WTC11 (cell line): ENCODE measurements around the gene P2RY12. TPM values are rescaled to one million over a fixed set of nuclear protein-coding genes. Genes with fewer than 3 reads are reported as not detected.

Experiments
- ATAC-seq: fragments of 200-7000 bp; cut with Tn5 transposase; 2 replicates; pipeline ENCODE4 v1.10.0; 2021; ENCODE audit warnings: mild to moderate bottlenecking, moderate library complexity
- CTCF ChIA-PET: fragments of 300-600 bp; sonication (Branson Sonifier 250); formaldehyde crosslinking; loops from one replicate; lab custom pipeline; 2021; ENCODE audit warnings: antibody characterized with exemption; lab: Charles Lee
- POLR2A ChIA-PET: fragments of 350-600 bp; sonication (Branson Sonifier 250); formaldehyde crosslinking; loops from one replicate; lab custom pipeline; 2021; ENCODE audit warnings: antibody characterized with exemption; lab: Charles Lee
- DNase-seq: peaks from one replicate; pipeline ENCODE4 v3.0.0; 2021; ENCODE audit warnings: low spot score
- H3K27ac Mint-ChIP-seq: 2 replicates; pipeline ENCODE4 v1.8.0; 2021; ENCODE audit warnings: mixed read lengths
- H3K27me3 Mint-ChIP-seq: 2 replicates; pipeline ENCODE4 v1.8.0; 2021; ENCODE audit warnings: low read depth, mild to moderate bottlenecking, moderate library complexity, mixed read lengths
- H3K36me3 Mint-ChIP-seq: 2 replicates; pipeline ENCODE4 v1.8.0; 2021; ENCODE audit warnings: mixed read lengths
- H3K4me1 Mint-ChIP-seq: 2 replicates; pipeline ENCODE4 v1.8.0; 2022; ENCODE audit warnings: mixed read lengths
- H3K4me3 Mint-ChIP-seq: 2 replicates; pipeline ENCODE4 v1.8.0; 2021; ENCODE audit warnings: mild to moderate bottlenecking, moderate library complexity, mixed read lengths
- H3K9me3 Mint-ChIP-seq: 2 replicates; pipeline ENCODE4 v1.8.0; 2021; ENCODE audit warnings: mixed read lengths
- ATF1 ChIP-seq: sonication (generic); formaldehyde crosslinking; IDR thresholded peaks from 2 replicates; pipeline ENCODE4 v1.8.1; 2023; ENCODE audit warnings: mild to moderate bottlenecking, moderate library complexity, missing genetic modification reagents
- ATF3 ChIP-seq: sonication (generic); formaldehyde crosslinking; conservative IDR thresholded peaks from 2 replicates; pipeline ENCODE4 v1.8.1; 2022; ENCODE audit warnings: mild to moderate bottlenecking, missing genetic modification reagents
- ELF4 ChIP-seq: sonication (generic); formaldehyde crosslinking; IDR thresholded peaks from 2 replicates; pipeline ENCODE4 v1.8.1; 2022; ENCODE audit warnings: low read depth, mild to moderate bottlenecking, moderate library complexity, missing genetic modification reagents
- ESRRA ChIP-seq: sonication (generic); formaldehyde crosslinking; IDR thresholded peaks from 2 replicates; pipeline ENCODE4 v1.8.1; 2022; ENCODE audit warnings: mild to moderate bottlenecking, missing genetic modification reagents, borderline replicate concordance
- FOXK1 ChIP-seq: sonication (generic); formaldehyde crosslinking; IDR thresholded peaks from 2 replicates; pipeline ENCODE4 v1.8.0; 2022; ENCODE audit warnings: mild to moderate bottlenecking, moderate library complexity, missing genetic modification reagents
- GRHL2 ChIP-seq: fragments of 250-450 bp; sonication (Bioruptor Pico); IDR thresholded peaks from 2 replicates; pipeline ENCODE4 v1.8.0; 2022; ENCODE audit warnings: mild to moderate bottlenecking, moderate library complexity; ENCODE audit not compliant: insufficient replicate concordance, severe bottlenecking
- GTF2I ChIP-seq: fragments of 250-450 bp; sonication (Bioruptor Pico); conservative IDR thresholded peaks from 2 replicates; pipeline ENCODE4 v1.4.0; 2021; ENCODE audit warnings: mild to moderate bottlenecking
- JAZF1 ChIP-seq: fragments of 250-450 bp; sonication (Bioruptor Pico); IDR thresholded peaks from 2 replicates; pipeline ENCODE4 v1.9.0; 2021; ENCODE audit warnings: moderate library complexity, mild to moderate bottlenecking, inconsistent platforms
- KAT7 ChIP-seq: sonication (generic); formaldehyde crosslinking; IDR thresholded peaks from 2 replicates; pipeline ENCODE4 v1.8.1; 2023; ENCODE audit warnings: missing genetic modification reagents, mild to moderate bottlenecking, borderline replicate concordance
- MYBL2 ChIP-seq: sonication (generic); formaldehyde crosslinking; IDR thresholded peaks from 2 replicates; pipeline ENCODE4 v1.8.1; 2023; ENCODE audit warnings: mild to moderate bottlenecking, moderate library complexity, missing genetic modification reagents
- NFATC4 ChIP-seq: fragments of 250-450 bp; sonication (Bioruptor Pico); IDR thresholded peaks from 2 replicates; pipeline ENCODE4 v1.9.0; 2021; ENCODE audit warnings: mild to moderate bottlenecking
- NR3C1 ChIP-seq: sonication (generic); formaldehyde crosslinking; conservative IDR thresholded peaks from 2 replicates; pipeline ENCODE4 v1.8.1; 2023; ENCODE audit warnings: low read depth, mild to moderate bottlenecking, missing genetic modification reagents
- SMAD4 ChIP-seq: sonication (generic); formaldehyde crosslinking; IDR thresholded peaks from 2 replicates; pipeline ENCODE4 v1.8.0; 2022; ENCODE audit warnings: mild to moderate bottlenecking, missing genetic modification reagents
- TCF7 ChIP-seq: sonication (generic); formaldehyde crosslinking; IDR thresholded peaks from 2 replicates; pipeline ENCODE4 v1.8.0; 2022; ENCODE audit warnings: mild to moderate bottlenecking, low read depth, missing genetic modification reagents, moderate library complexity
- ZBTB43 ChIP-seq: sonication (generic); formaldehyde crosslinking; IDR thresholded peaks from 2 replicates; pipeline ENCODE4 v1.8.1; 2023; ENCODE audit warnings: mild to moderate bottlenecking, missing genetic modification reagents
- ZNF138 ChIP-seq: sonication (generic); formaldehyde crosslinking; conservative IDR thresholded peaks from 2 replicates; pipeline ENCODE4 v1.8.1; 2022; ENCODE audit warnings: mild to moderate bottlenecking, moderate library complexity, missing genetic modification reagents
- ZNF219 ChIP-seq: sonication (generic); formaldehyde crosslinking; IDR thresholded peaks from 2 replicates; pipeline ENCODE4 v1.8.0; 2023; ENCODE audit warnings: missing genetic modification reagents, mild to moderate bottlenecking, borderline replicate concordance
- ZNF423 ChIP-seq: fragments of 250-450 bp; sonication (Bioruptor Pico); IDR thresholded peaks from 2 replicates; pipeline ENCODE4 v2.1.2; 2022; ENCODE audit warnings: mild to moderate bottlenecking, moderate library complexity
- total RNA-seq: library from RNA; stranded (reverse); gene quantifications from 3 replicates; pipeline ENCODE4 v1.2.3, GENCODE V29; 2021
- TF ChIP-seq, protein P1 (sequence below): sonication (generic); formaldehyde crosslinking; IDR thresholded peaks from 2 replicates; pipeline ENCODE4 v1.8.0; 2023; ENCODE audit warnings: mild to moderate bottlenecking, missing genetic modification reagents
- TF ChIP-seq, protein P2 (sequence below): sonication (generic); formaldehyde crosslinking; IDR thresholded peaks from 2 replicates; pipeline ENCODE4 v1.8.0; 2022; ENCODE audit warnings: mild to moderate bottlenecking, missing genetic modification reagents
- TF ChIP-seq, protein P3 (sequence below): sonication (generic); formaldehyde crosslinking; IDR thresholded peaks from 2 replicates; pipeline ENCODE4 v1.8.1; 2023; ENCODE audit warnings: mild to moderate bottlenecking, moderate library complexity, missing genetic modification reagents
- TF ChIP-seq, protein P4 (sequence below): sonication (generic); formaldehyde crosslinking; IDR thresholded peaks from 2 replicates; pipeline ENCODE4 v1.8.1; 2022; ENCODE audit warnings: low read depth, mild to moderate bottlenecking, moderate library complexity, missing genetic modification reagents, borderline replicate concordance
- TF ChIP-seq, protein P5 (sequence below): sonication (generic); formaldehyde crosslinking; IDR thresholded peaks from 2 replicates; pipeline ENCODE4 v1.8.1; 2022; ENCODE audit warnings: low read depth, missing genetic modification reagents, borderline replicate concordance

P2RY12 gene
- total RNA-seq, 1 experiment from 2014 or later = not detected

DNA sequence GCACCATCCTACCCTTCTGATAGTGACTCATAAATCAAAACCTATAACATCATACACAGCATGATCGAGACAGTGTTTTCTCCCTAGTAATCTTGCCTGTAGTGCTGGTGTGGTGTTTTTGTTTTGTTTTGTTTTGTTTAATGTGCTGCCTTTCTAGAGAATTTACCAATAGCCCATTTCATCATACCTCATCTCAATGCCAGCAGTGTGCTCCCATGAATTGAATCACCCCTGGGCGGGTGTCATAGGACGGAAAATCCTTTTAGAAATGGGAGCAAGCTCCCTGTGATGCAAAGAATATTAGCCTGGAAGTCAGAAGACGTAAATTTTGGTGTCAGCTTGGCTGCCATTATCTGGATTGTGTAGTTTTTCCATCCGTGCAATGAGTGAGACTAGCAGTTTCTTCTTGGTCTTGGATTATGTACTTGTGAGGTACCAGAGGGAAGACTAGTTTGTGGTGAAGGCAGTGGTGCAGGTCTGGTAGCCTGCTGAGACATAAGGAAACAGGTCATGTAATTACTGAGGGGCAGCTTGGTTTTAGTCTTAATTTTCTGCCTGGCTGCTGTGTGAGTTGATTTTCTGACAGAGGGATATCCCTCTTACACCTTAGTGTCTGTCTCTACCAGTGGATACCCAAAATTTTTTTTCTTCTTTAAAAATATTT lies 46.4 kb upstream of the P2RY12 start:
- DNase-seq (no peak), ATAC-seq (no peak)
- ChIA-PET CTCF (interaction anchor here (1.5 kb wide), 1 partner anchor 408 kb away, joined by 4 read pairs; no protein-coding TSS in a partner anchor), POLR2A (no interaction called here)
- Mint-ChIP-seq H3K36me3 (peaks cover 20% of the 10 kb centered on the region), H3K4me1 (peaks cover 42% of the 10 kb centered on the region), H3K4me3 (peak overlapping the region; percentile 49), H3K9me3 (peaks cover 5% of the 10 kb centered on the region), H3K27ac (peak overlapping the region; percentile 47)
- TF ChIP-seq MYBL2 (CRISPR knock-in tag) = no peak
- TF ChIP-seq KAT7 (CRISPR knock-in tag) = no peak
- TF ChIP-seq, protein P1, sequence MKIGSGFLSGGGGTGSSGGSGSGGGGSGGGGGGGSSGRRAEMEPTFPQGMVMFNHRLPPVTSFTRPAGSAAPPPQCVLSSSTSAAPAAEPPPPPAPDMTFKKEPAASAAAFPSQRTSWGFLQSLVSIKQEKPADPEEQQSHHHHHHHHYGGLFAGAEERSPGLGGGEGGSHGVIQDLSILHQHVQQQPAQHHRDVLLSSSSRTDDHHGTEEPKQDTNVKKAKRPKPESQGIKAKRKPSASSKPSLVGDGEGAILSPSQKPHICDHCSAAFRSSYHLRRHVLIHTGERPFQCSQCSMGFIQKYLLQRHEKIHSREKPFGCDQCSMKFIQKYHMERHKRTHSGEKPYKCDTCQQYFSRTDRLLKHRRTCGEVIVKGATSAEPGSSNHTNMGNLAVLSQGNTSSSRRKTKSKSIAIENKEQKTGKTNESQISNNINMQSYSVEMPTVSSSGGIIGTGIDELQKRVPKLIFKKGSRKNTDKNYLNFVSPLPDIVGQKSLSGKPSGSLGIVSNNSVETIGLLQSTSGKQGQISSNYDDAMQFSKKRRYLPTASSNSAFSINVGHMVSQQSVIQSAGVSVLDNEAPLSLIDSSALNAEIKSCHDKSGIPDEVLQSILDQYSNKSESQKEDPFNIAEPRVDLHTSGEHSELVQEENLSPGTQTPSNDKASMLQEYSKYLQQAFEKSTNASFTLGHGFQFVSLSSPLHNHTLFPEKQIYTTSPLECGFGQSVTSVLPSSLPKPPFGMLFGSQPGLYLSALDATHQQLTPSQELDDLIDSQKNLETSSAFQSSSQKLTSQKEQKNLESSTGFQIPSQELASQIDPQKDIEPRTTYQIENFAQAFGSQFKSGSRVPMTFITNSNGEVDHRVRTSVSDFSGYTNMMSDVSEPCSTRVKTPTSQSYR (CRISPR knock-in tag) = no peak
- no peak for TF ChIP-seq NR3C1
- TF ChIP-seq, protein P2, sequence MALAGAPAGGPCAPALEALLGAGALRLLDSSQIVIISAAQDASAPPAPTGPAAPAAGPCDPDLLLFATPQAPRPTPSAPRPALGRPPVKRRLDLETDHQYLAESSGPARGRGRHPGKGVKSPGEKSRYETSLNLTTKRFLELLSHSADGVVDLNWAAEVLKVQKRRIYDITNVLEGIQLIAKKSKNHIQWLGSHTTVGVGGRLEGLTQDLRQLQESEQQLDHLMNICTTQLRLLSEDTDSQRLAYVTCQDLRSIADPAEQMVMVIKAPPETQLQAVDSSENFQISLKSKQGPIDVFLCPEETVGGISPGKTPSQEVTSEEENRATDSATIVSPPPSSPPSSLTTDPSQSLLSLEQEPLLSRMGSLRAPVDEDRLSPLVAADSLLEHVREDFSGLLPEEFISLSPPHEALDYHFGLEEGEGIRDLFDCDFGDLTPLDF (CRISPR knock-in tag) = no peak
- no peak for TF ChIP-seq TCF7 (CRISPR knock-in tag)
- no peak for TF ChIP-seq ATF1 (CRISPR knock-in tag)
- no peak for TF ChIP-seq ATF3 (CRISPR knock-in tag)
- no peak for TF ChIP-seq JAZF1 (CRISPR knock-in tag)
- no peak for TF ChIP-seq FOXK1 (CRISPR knock-in tag)
- TF ChIP-seq ELF4 = no peak
- TF ChIP-seq, protein P3, sequence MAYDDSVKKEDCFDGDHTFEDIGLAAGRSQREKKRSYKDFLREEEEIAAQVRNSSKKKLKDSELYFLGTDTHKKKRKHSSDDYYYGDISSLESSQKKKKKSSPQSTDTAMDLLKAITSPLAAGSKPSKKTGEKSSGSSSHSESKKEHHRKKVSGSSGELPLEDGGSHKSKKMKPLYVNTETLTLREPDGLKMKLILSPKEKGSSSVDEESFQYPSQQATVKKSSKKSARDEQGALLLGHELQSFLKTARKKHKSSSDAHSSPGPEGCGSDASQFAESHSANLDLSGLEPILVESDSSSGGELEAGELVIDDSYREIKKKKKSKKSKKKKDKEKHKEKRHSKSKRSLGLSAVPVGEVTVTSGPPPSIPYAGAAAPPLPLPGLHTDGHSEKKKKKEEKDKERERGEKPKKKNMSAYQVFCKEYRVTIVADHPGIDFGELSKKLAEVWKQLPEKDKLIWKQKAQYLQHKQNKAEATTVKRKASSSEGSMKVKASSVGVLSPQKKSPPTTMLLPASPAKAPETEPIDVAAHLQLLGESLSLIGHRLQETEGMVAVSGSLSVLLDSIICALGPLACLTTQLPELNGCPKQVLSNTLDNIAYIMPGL (CRISPR knock-in tag) = no peak
- TF ChIP-seq, all 79 proteins: peak for 0
- H3K27me3 Mint-ChIP-seq = peaks cover 18% of the 10 kb centered on the region

GRCh38 chr3:151428386-151428785 lies 43.8 kb upstream of the P2RY12 start:
- no peak overlapping the region for H3K4me3 Mint-ChIP-seq
- CTCF ChIA-PET = no interaction called here
- POLR2A ChIA-PET = no interaction called here
- peaks cover 5% of the 10 kb centered on the region for H3K9me3 Mint-ChIP-seq
- H3K36me3 Mint-ChIP-seq = peaks cover 20% of the 10 kb centered on the region
- TF ChIP-seq ZNF423 (CRISPR knock-in tag) = no peak
- DNase-seq (no peak), ATAC-seq (no peak)
- H3K27ac Mint-ChIP-seq = no peak overlapping the region
- H3K4me1 Mint-ChIP-seq = peaks cover 43% of the 10 kb centered on the region
- H3K27me3 Mint-ChIP-seq = peaks cover 18% of the 10 kb centered on the region

DNA sequence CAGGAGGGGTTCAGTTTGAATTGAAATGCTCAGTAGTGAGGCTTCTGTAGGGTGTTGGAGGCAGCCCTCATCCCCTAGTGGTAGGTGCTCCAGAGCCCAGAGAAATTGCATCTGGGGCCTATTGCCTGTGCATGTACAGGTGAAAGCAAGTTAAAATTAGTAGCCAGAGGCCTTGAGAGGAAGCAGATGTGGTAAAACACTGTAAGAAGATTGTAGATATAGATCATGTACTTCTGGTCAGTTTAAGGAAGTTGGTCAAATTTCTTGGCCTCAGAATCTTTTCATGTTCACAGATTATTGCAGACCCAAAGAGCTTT lies 41.7 kb upstream of the P2RY12 start:
- H3K9me3 Mint-ChIP-seq = peaks cover 5% of the 10 kb centered on the region
- CTCF ChIA-PET = interaction anchor here (0.7 to 2.0 kb wide), 8 partner anchors 13 to 413 kb away, joined by 3 to 6 read pairs (median 4); partner anchors contain the start of gene IGSF10
- ATAC-seq = peak; percentile 62
- no peak for TF ChIP-seq GRHL2 (CRISPR knock-in tag)
- TF ChIP-seq SMAD4 (CRISPR knock-in tag) = no peak
- TF ChIP-seq ZNF219 (CRISPR knock-in tag) = no peak
- no peak for TF ChIP-seq ESRRA
- no peak for TF ChIP-seq GTF2I
- no peak for TF ChIP-seq ATF1 (CRISPR knock-in tag)
- TF ChIP-seq, protein P4, sequence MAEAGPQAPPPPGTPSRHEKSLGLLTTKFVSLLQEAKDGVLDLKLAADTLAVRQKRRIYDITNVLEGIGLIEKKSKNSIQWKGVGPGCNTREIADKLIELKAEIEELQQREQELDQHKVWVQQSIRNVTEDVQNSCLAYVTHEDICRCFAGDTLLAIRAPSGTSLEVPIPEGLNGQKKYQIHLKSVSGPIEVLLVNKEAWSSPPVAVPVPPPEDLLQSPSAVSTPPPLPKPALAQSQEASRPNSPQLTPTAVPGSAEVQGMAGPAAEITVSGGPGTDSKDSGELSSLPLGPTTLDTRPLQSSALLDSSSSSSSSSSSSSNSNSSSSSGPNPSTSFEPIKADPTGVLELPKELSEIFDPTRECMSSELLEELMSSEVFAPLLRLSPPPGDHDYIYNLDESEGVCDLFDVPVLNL (CRISPR knock-in tag) = no peak
- TF ChIP-seq, protein P5, sequence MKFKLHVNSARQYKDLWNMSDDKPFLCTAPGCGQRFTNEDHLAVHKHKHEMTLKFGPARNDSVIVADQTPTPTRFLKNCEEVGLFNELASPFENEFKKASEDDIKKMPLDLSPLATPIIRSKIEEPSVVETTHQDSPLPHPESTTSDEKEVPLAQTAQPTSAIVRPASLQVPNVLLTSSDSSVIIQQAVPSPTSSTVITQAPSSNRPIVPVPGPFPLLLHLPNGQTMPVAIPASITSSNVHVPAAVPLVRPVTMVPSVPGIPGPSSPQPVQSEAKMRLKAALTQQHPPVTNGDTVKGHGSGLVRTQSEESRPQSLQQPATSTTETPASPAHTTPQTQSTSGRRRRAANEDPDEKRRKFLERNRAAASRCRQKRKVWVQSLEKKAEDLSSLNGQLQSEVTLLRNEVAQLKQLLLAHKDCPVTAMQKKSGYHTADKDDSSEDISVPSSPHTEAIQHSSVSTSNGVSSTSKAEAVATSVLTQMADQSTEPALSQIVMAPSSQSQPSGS (CRISPR knock-in tag) = no peak
- no peak for TF ChIP-seq ZNF138 (CRISPR knock-in tag)
- TF ChIP-seq NFATC4 (CRISPR knock-in tag) = no peak
- TF ChIP-seq ZBTB43 = no peak

More for the DNA sequence above, 41.7 kb upstream of the P2RY12 start:
- peaks cover 32% of the 10 kb centered on the region for H3K4me1 Mint-ChIP-seq
- no peak overlapping the region for H3K27ac Mint-ChIP-seq
- peaks cover 18% of the 10 kb centered on the region for H3K27me3 Mint-ChIP-seq
- POLR2A ChIA-PET = no interaction called here
- no peak overlapping the region for H3K4me3 Mint-ChIP-seq
- H3K36me3 Mint-ChIP-seq = peaks cover 17% of the 10 kb centered on the region
- no peak for DNase-seq
